ENCODE results near the gene LTB. TPM values are rescaled to one million over a fixed set of nuclear protein-coding genes. Genes with fewer than 3 reads are reported as not detected.

Gene LTB
- total and polyA plus RNA-seq, 9 of the 15 experiments (the other 6 are each of a cell fraction or from before 2014, with no cell fraction given) = 0.07 to 0.51 TPM; not detected in 7

GRCh38 chr6:31541658-31542521 is 40.3 kb downstream of the LTB start, which contains the start of gene DDX39B (continued):
- peak; percentile 65 to 91 for TF ChIP-seq TEAD1 (CRISPR knock-in tag; IDR thresholded peaks at IDR 0.05)
- no peak for TF ChIP-seq RBM22 (IDR thresholded peaks at IDR 0.05; ENCODE audit: low read depth, low read length, poor library complexity, severe bottlenecking)
- TF ChIP-seq CLOCK (CRISPR knock-in tag; IDR thresholded peaks at IDR 0.05; ENCODE audit: borderline replicate concordance) = 0 out of 2 replicates have a peak, but pooled peaks have one; percentile 44
- TF ChIP-seq ZBTB40 (IDR thresholded peaks at IDR 0.05) = peak; percentile 92
- TF ChIP-seq ZBTB40 (CRISPR knock-in tag; IDR thresholded peaks at IDR 0.05) = peak; percentile 37; the same call in 1 of the 2 replicates
- peak; percentile 66 for TF ChIP-seq ASH1L (IDR thresholded peaks at IDR 0.05; ENCODE audit: borderline replicate concordance, low read depth, partially characterized antibody)
- TF ChIP-seq USF1 (CRISPR knock-in tag; IDR thresholded peaks at IDR 0.05) = no peak; the same call in 1 of the 2 replicates
- no peak for TF ChIP-seq KHSRP (IDR thresholded peaks at IDR 0.05)
- TF ChIP-seq CEBPZ (IDR thresholded peaks at IDR 0.05; ENCODE audit: borderline replicate concordance, low read depth, low read length) = 0 out of 2 replicates have a peak, but pooled peaks have one; percentile 43

Data from K562 (cell line).